SIG-M5 treated with dmso at 0.1 percent for 504 hours (cell line): ENCODE data around the gene SOX21.

Source experiments
- DNase-seq: peaks from one replicate; lab custom pipeline; 2025; ENCODE audit not compliant: unreplicated experiment; lab: John Stamatoyannopoulos, UW

The SOX21 gene

GRCh38 chr13:94709001-94709834 is 3.1 kb downstream of the SOX21 start:
- DNase-seq, result no peak

DNA sequence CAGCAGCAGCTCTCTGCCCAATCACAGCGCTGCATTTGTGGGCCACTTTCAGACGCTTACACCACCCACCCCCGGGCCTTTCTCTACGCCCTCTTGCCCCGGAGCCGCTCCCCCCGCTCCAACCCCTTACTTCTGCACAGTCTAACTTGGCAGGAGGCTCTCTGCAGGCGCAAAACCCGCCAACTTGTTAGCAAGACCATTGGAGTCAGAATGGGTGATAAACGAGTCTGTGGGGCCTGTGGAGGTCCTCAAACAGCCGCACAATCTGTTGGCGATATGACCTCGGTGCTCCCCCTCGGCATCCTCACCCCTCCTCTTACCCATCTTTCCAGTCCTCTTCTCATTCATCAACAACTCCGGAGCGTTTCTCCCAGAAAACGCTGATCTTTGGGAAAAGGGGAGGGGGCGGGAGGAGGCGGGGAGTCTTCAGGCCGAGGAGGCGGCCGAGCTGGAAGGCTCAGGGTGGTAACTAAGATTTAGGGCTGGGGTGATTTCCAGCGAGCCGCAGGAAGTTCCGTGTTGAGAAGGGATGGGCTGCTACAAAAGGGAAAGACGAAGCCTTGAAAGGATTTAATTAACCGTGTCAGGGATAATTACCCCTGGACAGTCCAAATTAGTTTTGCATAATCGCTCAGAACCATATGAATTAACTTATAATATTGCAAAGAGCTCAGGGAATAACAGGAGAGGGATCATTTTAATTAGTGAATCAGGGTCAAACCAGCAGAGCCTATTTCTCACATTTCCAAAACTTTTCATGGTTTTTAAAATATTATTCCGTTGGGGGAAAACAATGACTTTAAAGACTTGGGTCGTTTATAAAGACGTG is 4.1 kb downstream of the SOX21 start:
- DNase-seq, result no peak

GRCh38 chr13:94707400-94708021 is 4.8 kb downstream of the SOX21 start:
- DNase-seq, result no peak

GRCh38 chr13:94706843-94707399 is 5.4 kb downstream of the SOX21 start:
- no peak for DNase-seq

DNA sequence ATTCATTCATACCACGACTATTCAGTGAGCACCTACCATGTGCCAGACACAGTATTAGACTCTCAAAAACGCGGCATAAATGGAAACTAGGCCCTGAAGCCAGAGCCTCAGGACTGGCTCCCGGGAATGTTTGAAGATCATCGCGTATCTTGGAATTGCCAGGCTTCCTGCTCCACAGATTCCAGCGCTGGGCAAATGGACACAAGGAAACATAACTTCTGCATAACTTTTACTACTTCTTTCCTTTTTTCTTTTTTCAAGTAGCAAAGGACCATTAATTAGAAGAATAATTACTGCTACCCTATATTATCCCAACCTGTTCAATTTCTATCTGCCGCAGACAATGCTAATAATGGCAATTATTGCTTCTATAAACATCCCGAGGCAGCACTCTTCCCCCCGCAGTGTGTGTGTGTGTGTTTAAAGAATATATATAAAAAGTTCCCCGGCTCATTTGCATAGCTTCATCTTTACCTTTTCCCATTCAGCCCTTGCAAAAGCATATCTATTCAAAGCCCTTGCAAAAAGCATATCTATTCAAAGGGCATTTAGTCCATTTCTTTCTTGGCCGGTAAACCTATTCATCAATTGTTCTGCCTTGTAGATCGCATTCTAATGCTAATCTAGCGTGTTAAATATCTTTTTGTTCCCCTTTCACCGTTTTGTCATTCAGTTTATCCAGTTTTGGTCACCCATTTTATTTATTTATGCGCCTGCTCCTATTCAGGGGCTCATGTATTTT is 6.1 kb downstream of the SOX21 start:
- DNase-seq, result no peak

DNA sequence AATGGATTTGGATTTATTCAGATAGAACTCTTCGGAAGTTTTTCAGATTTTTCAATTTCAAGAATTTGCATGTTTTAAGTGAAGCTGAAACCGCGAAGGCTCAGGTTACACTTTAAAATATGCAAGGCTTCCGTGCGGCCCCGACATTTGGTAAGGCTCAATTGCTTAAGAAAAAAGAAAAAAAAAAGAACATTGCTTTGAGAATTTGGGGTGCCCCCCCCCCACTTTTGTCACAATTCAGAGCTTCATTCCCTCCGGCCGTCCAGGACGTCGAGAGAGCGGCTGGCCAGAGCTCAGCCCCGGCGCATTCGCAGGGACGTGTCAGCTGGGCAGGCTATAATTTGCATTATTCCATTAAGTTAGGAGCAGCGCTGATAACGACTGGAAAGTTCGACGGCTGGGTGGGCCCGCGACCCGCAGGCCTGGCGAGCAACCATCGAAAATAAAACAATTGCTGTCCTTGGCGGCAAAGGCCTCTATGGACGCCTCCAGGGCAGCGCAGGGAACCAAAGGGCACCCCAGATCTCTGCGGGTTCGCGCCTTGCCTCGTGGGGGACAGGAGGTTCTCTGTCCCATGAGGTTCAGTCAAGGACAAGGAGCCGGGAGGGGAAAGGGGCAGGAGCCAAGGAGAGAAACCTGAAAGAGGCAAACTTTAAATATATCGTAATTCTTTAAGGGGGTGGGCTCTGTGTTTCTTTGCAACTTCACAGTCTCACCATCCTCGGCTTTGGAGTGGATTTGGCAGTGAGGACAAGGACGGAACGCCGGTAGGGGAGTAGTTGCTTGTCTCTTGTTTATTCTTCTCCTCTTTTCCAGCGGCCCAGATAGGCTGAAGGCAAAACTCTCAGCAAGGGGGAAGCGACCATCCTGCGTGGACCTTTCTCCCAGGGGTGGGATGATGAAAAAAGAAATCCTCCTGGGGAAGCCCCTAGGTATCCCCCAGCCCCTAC is 7.0 kb downstream of the SOX21 start:
- no peak for DNase-seq

DNA sequence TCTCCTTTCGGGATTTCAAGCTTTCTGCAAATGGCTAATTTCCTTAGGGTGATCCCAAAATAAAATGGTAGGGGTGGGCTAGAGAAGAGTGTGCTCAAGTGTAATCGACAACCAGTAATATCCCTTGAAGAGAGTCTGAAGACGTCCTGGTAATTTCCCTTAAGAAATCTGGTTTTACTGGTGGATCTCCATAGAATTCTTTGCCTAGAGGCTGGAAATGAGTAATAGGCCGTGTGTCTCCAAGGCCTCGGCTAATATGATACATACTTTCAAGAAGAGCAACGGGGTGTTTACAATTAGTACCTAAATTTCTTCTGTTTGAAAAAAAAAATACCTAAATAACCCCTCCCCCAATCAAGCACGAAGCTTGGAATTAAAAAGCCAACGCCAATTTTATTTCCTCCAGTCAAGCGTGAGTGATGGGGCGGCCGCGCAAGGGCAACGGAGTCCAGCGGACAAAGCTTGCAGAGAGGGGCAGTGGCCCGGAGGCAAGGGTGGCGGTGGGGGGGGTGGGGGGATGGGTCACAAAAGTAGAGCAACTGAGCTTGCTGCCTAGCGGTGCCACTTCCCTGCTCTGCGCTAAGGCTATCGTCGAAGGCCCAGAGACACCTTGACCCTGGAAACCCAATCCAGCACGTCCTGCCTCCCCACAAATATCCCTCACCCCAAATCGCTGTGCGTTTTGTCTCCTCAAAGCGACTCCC is 7.8 kb downstream of the SOX21 start:
- no peak for DNase-seq

DNA sequence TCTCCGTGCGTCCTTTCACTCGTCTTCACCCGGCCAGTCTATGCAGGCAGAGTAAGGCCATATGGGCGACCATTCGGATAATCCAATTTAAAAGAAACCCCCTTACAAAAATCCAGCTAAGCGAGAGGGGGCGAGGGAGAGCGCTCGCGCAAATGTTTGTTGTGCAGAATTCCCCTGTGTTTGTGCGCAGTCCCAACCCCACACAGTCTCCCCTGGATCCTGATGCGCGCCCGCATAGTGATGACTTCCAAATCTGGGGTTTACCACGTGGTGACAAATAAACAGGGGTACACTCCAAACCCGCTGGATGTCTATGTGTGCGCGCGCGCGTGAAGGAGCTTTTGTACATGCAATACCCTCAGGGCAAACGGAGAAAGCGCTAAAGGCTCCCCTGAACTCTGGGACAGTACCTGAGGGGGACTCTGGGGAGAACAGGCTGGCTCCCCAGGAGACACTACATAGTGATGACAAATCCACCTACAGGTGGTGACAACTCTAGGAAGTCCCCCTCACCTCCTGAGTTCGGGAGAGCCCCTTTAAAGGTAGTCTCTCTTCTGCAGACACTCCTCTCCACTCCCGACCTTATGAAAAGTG is 8.5 kb downstream of the SOX21 start:
- no peak for DNase-seq

- no peak for DNase-seq
These were observed 9.1 kb downstream of the SOX21 start for GRCh38 chr13:94703271-94703670.

GRCh38 chr13:94702181-94703041 is 9.9 kb downstream of the SOX21 start:
- no peak for DNase-seq

DNA sequence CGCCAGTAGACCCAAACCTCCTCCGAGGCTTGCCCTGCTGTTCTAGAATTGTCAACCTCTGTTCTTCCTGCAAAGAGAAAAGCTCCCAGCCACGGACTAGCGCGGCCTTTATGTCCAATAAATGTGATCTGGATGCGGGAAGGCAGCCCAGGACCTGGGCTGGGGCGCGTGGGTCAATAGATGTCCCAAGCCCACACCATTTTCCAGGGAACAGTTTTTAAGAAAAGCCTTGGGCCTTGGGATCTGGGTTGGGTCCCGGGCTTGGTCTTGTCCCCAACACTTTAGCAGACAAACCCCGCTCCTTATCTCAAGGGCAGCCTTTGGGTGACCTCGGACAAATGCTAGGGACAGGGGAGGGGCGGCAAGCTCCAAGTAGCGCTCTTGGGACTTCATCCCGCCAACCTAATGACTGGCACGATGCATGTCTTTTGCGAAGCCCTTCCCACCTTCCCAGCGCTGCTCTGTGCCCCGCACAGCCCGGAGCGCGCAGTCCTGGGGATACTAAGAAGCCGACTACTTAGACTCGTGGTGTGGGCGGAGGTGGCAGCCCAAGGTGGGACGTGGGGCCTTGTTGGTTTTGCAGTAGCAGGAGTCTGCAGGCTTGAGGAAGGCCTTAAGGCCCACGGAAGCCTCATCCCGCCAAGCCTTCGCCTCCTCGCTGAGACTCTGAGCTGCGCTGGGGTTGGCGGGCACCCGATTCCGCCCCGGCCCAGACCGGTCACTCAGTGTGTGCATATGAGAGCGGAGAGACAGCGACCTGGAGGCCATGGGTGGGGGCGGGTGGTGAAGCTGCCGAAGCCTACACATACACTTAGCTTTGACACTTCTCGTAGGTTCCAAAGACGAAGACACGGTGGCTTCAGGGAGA is 10.8 kb downstream of the SOX21 start:
- no peak for DNase-seq

DNA sequence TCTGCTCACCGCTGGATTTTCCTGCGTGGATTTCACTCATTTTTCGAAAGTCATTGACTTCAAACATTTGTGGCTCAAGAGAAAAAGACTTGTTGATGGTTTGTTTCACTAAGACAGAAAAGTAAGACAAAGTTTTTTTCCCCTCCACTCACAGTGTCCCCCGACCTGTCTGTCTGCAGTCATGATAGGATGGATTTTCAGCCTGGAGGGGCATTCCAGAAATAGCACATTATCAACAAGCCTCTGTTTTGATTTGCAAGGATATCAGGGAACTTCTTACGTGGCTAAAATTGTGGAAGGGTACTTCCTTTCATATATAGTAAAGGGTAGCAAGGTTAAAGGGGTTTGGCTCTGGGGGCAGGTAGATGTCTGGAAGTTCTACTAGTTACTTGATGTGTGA is 11.8 kb downstream of the SOX21 start:
- DNase-seq, result no peak

DNA sequence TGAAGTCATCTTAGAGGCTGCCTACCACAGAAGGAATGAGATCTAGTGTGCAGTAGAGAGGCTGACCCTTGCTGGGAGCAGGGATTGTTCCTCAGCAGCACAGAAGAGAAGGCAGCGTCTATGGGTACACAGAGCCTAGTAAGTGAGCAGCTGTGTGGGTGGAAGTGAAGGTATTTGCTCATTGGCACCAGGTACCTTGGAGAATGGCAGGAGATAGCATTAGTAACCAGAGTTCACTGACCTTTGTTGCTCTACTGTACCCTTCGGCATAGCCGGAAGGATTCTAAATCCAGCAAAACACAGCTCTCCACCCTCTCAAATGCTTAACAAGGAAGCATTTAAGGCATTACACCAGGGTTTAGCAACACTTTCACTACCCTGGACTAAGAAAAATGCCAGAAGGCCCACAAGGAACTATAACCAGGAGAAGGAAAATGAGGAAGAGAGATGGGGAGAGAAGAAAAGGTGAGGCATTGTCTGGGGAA is 12.3 kb downstream of the SOX21 start:
- no peak for DNase-seq

DNA sequence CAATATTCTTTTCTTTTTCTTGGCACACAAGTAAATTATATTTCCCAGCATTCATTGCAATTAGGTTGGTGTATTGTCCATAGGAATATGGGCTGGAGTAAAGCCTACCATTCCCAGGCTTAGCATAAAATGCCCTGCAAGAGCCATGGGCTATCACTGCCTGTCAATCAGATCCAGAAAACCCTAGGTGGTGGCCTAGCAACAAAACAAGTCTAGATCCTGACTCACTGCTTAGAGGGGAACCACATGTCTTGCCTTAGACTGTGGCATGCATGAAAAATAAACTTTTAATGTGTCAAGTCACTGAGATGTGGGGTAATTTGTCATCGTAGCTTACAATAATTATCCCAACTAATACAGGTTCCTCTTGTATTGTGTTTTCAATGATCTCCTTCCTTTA is 16.2 kb downstream of the SOX21 start:
- DNase-seq, result no peak

DNA sequence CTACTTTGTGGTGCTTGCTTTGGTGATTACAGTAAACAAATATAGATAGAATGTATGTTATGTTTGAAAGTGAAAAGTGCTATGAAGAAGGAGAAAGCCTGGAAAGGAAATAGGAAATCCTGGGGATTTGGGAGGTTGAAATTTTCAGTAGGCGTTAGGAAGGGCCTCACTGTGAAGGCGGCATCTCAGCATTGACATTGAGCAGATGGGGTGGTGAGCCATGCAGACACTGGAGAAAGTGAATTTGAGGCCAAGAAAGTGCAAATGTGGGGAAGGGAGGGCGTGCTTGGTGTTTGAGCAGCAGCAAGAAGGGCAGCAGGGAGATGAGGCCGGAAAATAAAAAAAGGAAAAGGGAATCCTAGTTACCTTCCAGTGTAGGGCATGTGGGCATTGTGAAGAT is 20.3 kb downstream of the SOX21 start:
- DNase-seq, result no peak

- DNase-seq, result no peak
These were observed 28.9 kb downstream of the SOX21 start for GRCh38 chr13:94683409-94683808.

DNA sequence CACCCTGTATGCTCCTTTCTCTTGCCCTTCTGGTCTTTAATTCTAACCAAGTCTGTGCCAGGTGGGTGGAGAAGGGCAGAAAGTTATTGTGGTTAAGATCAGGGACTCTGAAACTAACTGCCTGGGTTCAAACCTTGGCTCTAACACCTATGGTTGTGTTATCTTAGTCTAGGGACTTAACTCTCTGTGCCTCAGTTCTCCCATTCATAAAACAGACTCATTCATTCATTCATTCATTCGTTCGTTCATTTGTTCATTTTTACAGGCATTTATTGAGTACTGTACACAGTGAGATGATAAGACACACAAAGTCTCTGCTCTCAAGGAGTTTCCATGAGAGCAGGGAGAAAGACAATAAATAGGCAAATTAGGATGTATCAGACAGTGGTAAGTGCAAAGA is 30.1 kb downstream of the SOX21 start:
- DNase-seq, result no peak
